Motor neuron (in vitro differentiated cells): ENCODE results near the gene OPCML. TPM values are rescaled to one million over a fixed set of nuclear protein-coding genes. Genes with fewer than 3 reads are reported as not detected.

ENCODE experiments used
- ATAC-seq, 8 experiments: fragments of 200-7000 bp; cut with Tn5 transposase; replicated peaks in 6 of 8; 2 replicates each; pipeline ENCODE4 v1.8.0; 2021; ENCODE audit warnings: mild to moderate bottlenecking in 8 of 8, moderate library complexity in 8 of 8
- H3K27ac ChIP-seq, 2 donors: fragments of 250-450 bp; sonication (Bioruptor Pico); 2 replicates each; pipeline ENCODE4 v1.9.0; 2021; ENCODE audit warnings: antibody characterized with exemption in 2 of 2, mild to moderate bottlenecking in 2 of 2, moderate library complexity in 1 of 2
- H3K4me1 ChIP-seq, 2 donors: fragments of 250-450 bp; sonication (Bioruptor Pico); replicated peaks in 1 of 2; 2 replicates each; pipeline ENCODE4 v1.6.1; 2021; ENCODE audit warnings: antibody characterized with exemption in 2 of 2, mild to moderate bottlenecking in 2 of 2, moderate library complexity in 1 of 2
- H3K4me3 ChIP-seq, 5 donors: fragments of 250-450 bp; sonication (Bioruptor Pico); 2 replicates each; pipeline ENCODE4 v1.9.0; 2021; ENCODE audit warnings: antibody characterized with exemption in 5 of 5, mild to moderate bottlenecking in 5 of 5, moderate library complexity in 4 of 5
- WGBS, 10 experiments: fragments of 450-650 bp; shearing (Covaris generic); methylation state at CpG; one replicate each; pipeline ENCODE4 v1.0.0; 2022; 5-methylcytosine and 5-hydroxymethylcytosine counted together
- in situ Hi-C, 9 experiments: fragments of 400-800 bp; cut with MboI; loops; one replicate each; pipeline ENCODE4 v1.15.0; 2021; ENCODE audit warnings: low sequenced_read_pairs in 9 of 9, low pct_unique_long_range_greater_than_20kb in 2 of 9; ENCODE audit not compliant: unreplicated experiment in 9 of 9
- total RNA-seq, 8 experiments: library from RNA; unstranded; fragments of 300-600 nt; gene quantifications; 2 replicates each; pipeline versions ENCODE4 v1.2.3 to v1.2.4, GENCODE V29; 2022

The OPCML gene
- total RNA-seq, 8 experiments from 2014 or later, result 0.40 to 20.1 (median 7.2) TPM

GRCh38 chr11:132456751-132457328 lies 1075.5 kb downstream of the OPCML start:
- Histone ChIP-seq H3K27ac (no peak overlapping the region), H3K4me1 (peaks cover 31 to 54% of the 10 kb centered on the region in 2 donors), H3K4me3 (no peak overlapping the region)
- WGBS, 10 experiments, result 0 to 100% (median 41%) methylated on average over 1 to 6 of the region's 8 CpGs; no CpG with 5 or more reads in 2 of the 10 experiments
- in situ Hi-C loops, result no loop called here
- ATAC-seq, result peak in 6 of 8 experiments; percentile 64 to 95 (median 90)

- H3K27ac ChIP-seq, result no peak overlapping the region
- peaks cover 43 to 72% of the 10 kb centered on the region in 2 donors for H3K4me1 ChIP-seq
- H3K4me3 ChIP-seq, result no peak overlapping the region
- peak in 3 of 8 experiments; percentile 48 to 95 (median 56) for ATAC-seq
- 17 to 100% (median 82%) methylated on average over 1 to 5 of the region's 5 CpGs; no CpG with 5 or more reads in 3 of the 10 experiments for WGBS, 10 experiments
- in situ Hi-C loops, result no loop called here
Measured at GRCh38 chr11:132455044-132455443, 1077.3 kb downstream of the OPCML start.

- Histone ChIP-seq H3K4me1 (peaks cover 43 to 77% of the 10 kb centered on the region in 2 donors), H3K4me3 (no peak overlapping the region), H3K27ac (no peak overlapping the region)
- ATAC-seq, result peak in 5 of 8 experiments; percentile 12 to 49 (median 25)
- in situ Hi-C loops, result no loop called here
- 34 to 91% (median 75%) methylated on average over 2 to 8 of the region's 8 CpGs; no CpG with 5 or more reads in 1 of the 10 experiments for WGBS, 10 experiments
Measured at GRCh38 chr11:132453406-132453805, 1078.9 kb downstream of the OPCML start.

GRCh38 chr11:132452616-132453015 lies 1079.7 kb downstream of the OPCML start:
- peaks cover 42 to 75% of the 10 kb centered on the region in 2 donors for H3K4me1 ChIP-seq
- H3K27ac ChIP-seq, result no peak overlapping the region
- in situ Hi-C loops, result no loop called here
- no peak for ATAC-seq
- no peak overlapping the region for H3K4me3 ChIP-seq
- 50 to 100% (median 83%) methylated on average over 1 of the region's 1 CpG; no CpG with 5 or more reads in 4 of the 10 experiments for WGBS, 10 experiments

DNA sequence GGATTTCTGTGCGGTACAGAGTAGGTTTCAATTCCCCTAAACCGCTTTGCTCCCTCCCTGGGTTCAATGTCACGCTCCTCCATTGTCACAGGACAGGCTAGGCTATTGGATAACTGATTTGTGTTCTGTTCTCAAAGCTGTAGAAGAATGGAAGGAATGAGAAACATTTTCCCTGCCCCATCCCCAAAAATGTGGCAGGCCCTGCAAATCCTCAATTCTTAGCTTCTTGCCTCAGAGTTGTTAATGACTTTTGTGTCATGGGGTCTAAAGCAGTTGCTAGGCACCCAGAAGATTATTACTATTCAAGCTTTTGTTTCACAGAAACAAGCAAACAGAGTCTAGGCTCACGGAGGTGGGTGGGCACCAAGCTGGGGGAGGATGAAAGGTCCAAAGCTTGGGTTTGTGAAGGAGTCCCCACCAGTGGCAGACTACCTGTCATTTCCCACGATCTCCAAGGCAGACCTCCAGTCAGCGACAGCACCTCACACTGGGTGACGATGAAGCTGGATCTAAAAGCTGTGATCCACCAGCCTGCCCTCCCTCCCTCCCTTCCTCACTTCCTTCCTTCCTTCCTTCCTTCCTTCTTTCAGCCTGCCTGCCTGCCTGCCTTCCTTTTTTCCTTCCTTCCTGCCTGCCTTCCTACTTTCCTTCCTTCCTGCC lies 1080.2 kb downstream of the OPCML start:
- in situ Hi-C loops, result no loop called here
- 11 to 100% (median 47%) methylated on average over 2 to 6 of the region's 7 CpGs; no CpG with 5 or more reads in 1 of the 10 experiments for WGBS, 10 experiments
- H3K4me1 ChIP-seq, result peaks cover 37 to 70% of the 10 kb centered on the region in 2 donors
- no peak overlapping the region for H3K27ac ChIP-seq
- peak in 3 of 8 experiments; percentile 6 to 46 (median 26) for ATAC-seq
- H3K4me3 ChIP-seq, result no peak overlapping the region

DNA sequence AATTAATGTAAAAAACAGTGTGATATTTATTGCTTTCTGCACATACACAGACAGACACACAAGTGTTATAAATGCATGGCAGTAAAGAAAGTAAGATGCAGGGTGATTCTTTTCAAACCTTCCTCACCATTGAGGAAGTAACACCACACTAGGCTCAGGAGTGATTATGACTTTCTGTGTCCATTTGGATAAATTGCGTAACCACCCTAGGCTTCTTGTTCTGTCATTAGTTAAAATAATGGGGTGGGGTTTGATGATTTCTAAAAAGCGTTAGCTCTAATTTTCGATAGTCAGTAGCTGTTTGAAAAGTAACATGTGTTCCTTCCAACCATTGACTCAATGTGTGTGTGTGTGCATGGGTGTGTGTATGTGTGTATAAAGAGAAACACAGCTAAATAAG lies 1081.7 kb downstream of the OPCML start:
- Histone ChIP-seq H3K4me3 (no peak overlapping the region), H3K27ac (no peak overlapping the region), H3K4me1 (peaks cover 33 to 57% of the 10 kb centered on the region in 2 donors)
- no peak for ATAC-seq
- 68 to 100% (median 90%) methylated on average over 2 to 3 of the region's 3 CpGs; no CpG with 5 or more reads in 1 of the 10 experiments for WGBS, 10 experiments
- in situ Hi-C loops, result no loop called here

- Histone ChIP-seq H3K4me1 (peaks cover 28 to 40% of the 10 kb centered on the region in 2 donors), H3K4me3 (no peak overlapping the region), H3K27ac (no peak overlapping the region)
- 17 to 100% (median 80%) methylated on average over 1 to 4 of the region's 4 CpGs; no CpG with 5 or more reads in 1 of the 10 experiments for WGBS, 10 experiments
- in situ Hi-C loops, result no loop called here
- peak in 2 of 8 experiments; percentile 31 to 46 for ATAC-seq
Measured at GRCh38 chr11:132448334-132448995, 1083.8 kb downstream of the OPCML start.

DNA sequence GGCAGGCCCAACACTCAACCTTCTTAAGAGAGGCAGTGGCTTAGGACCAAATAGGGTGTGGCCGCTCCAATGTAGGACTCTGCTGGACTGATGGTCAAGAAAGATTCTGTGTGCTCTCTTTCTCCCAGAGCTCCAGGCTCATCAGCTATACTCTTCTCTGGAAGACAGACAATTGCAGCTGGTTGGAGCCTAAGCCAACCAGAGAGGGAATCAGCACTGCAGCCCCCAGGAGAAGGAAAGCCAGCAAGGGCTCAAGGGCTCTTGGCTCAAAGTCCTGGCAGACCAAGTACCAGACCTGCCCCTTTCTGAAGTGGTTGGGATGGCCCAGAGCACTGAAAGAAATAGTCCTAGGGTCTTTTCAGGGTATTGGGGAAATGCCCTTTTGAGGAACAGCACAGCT lies 1084.5 kb downstream of the OPCML start:
- peaks cover 21 to 33% of the 10 kb centered on the region in 2 donors for H3K4me1 ChIP-seq
- WGBS, 10 experiments, result 80 to 100% (median 100%) methylated on average over 1 of the region's 1 CpG; no CpG with 5 or more reads in 5 of the 10 experiments
- in situ Hi-C loops, result no loop called here
- no peak overlapping the region for H3K4me3 ChIP-seq
- no peak overlapping the region for H3K27ac ChIP-seq
- ATAC-seq, result no peak

DNA sequence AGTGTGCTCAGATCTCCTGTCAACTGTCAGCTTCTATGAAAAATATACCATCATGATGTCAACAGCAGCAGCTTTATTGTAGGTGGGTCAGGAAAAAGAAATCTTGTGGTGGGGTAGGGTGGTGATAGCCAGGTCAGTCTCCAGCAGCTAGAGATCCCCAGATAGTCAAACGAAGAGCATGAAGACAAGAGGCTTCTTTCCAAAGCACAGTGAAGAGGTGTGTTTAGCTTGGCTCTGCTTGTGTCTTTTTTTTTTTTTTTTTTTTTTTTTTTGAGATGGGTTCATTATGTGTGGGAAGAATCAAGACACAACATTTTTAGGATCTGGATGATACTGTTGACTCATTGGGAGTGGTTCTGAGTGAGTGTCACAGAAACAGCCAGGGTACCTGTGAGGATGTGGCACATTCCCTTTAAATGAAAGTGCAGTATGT lies 1086.4 kb downstream of the OPCML start:
- Histone ChIP-seq H3K4me3 (no peak overlapping the region), H3K27ac (no peak overlapping the region), H3K4me1 (peaks cover 3 to 14% of the 10 kb centered on the region in 2 donors)
- peak in 2 of 8 experiments; percentile 21 to 22 for ATAC-seq
- in situ Hi-C loops, result no loop called here
- WGBS, 10 experiments, result 0 to 88% (median 40%) methylated on average over 1 of the region's 1 CpG; no CpG with 5 or more reads in 6 of the 10 experiments

DNA sequence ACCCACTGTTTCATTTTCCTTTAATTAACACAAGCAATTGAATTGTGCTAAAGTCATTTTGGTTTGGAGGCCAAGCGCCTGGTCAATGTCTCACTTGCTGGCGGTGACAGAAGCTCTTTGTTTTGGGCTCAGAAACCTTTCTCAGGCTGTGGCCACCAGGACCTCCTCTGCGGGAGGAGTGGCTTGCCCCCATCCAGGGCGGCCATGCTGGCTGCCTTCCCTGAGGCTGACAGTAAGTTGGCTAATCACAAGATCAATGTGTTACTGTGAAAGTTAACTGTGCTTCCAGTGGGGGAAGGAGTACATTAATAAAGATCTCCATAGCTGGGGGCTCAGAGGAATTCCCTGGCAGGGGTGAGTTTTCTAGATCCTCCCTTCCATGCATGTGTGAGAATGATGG lies 1087.4 kb downstream of the OPCML start:
- in situ Hi-C loops, result no loop called here
- peak in 1 of 8 experiments; percentile 22 for ATAC-seq
- Histone ChIP-seq H3K27ac (no peak overlapping the region), H3K4me1 (peaks cover 0 to 5% of the 10 kb centered on the region in 2 donors), H3K4me3 (no peak overlapping the region)
- 68 to 100% (median 83%) methylated on average over 1 to 4 of the region's 4 CpGs; no CpG with 5 or more reads in 5 of the 10 experiments for WGBS, 10 experiments

DNA sequence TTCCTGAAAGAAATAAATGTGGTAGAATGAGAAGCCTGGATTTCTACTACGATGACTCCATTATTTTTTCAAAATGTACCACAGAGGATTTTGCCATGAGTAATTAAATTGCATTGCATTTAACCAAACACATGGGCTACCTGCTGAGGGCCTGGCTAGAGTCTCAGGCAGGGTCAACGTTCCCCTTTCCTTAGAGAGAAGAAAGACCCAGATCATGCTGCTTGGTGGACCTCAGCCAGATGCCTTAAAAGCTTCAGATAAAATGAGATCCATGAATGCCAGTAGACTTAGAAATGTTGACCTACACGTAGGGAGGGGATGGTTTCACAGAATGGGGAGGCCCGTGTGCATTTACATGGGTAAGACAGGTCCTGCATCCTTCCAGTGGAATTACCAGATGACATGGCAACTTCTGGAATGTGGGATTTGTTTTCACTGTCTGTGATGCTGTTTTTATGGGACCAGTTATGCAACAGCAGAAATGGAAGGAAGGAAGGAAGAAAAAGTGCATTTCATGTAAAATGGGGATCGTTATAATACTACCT lies 1092.5 kb downstream of the OPCML start:
- in situ Hi-C loops, result no loop called here
- peak in 1 of 8 experiments; percentile 9 for ATAC-seq
- no peak overlapping the region for H3K27ac ChIP-seq
- no peak overlapping the region for H3K4me3 ChIP-seq
- no peaks in the 10 kb centered on the region for H3K4me1 ChIP-seq
- 70 to 96% (median 84%) methylated on average over 1 to 5 of the region's 5 CpGs for WGBS, 10 experiments

DNA sequence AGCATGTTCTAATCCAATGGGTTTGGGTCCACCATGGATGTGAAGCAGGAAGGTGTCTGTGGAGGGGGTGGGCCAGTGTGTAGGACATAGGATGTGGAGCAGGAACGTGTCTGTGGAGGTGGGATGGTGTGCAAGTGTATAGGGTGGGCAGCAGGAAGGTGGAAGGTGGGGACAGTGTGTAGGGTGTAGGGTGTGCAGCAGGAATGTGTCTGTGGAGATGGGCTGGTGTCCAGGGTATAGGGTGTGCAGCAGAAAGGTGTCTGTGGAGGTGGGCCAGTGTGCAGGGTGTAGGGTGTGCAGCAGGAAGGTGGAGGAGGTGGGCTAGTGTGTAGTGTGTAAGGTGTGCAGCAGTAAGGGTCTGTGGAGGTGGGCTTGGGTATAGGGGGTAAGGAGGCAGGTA lies 1093.9 kb downstream of the OPCML start:
- in situ Hi-C loops, result no loop called here
- H3K27ac ChIP-seq, result no peak overlapping the region
- no peak for ATAC-seq
- H3K4me1 ChIP-seq, result no peaks in the 10 kb centered on the region
- 50 to 60% methylated on average over 1 of the region's 1 CpG; no CpG with 5 or more reads in 8 of the 10 experiments for WGBS, 10 experiments
- no peak overlapping the region for H3K4me3 ChIP-seq
